DND-41 (cell line): ENCODE results near the gene MXRA5.

Source experiments
- CTCF ChIP-seq: IDR thresholded peaks from 2 replicates; pipeline ENCODE4 v1.5.1; 2012; ENCODE audit warnings: borderline replicate concordance, low read length, moderate library complexity, mild to moderate bottlenecking; ENCODE audit not compliant: poor library complexity, severe bottlenecking; ENCODE audit errors: extremely low read depth
- EZH2 ChIP-seq: IDR thresholded peaks from 3 replicates; pipeline ENCODE4 v1.6.1; 2012; ENCODE audit warnings: borderline replicate concordance, low read depth, mild to moderate bottlenecking, moderate library complexity, low read length, inconsistent platforms; ENCODE audit not compliant: severe bottlenecking

- TF ChIP-seq CTCF (no peak), EZH2 (no peak)
These were observed 83.6 kb downstream of the MXRA5 start for GRCh38 chrX:3262901-3263300.
